Endothelial cell of umbilical vein (primary cell): ENCODE results near the gene ZNF507. TPM values are rescaled to one million over a fixed set of nuclear protein-coding genes. Genes with fewer than 3 reads are reported as not detected.

Source experiments
- BruUV-seq: library from RNA; stranded (reverse); fragments of 400-500 nt; replicated peaks from 2 replicates; lab custom pipeline; 2021; lab: Mats Ljungman, UMichigan
- CTCF ChIA-PET: fragments of 300-600, 350-600 bp; sonication (Branson Sonifier 250); formaldehyde crosslinking; loops from one replicate; lab custom pipeline; 2021; ENCODE audit warnings: antibody characterized with exemption, inconsistent platforms; lab: Charles Lee
- POLR2A ChIA-PET: fragments of 300-600, 350-600 bp; sonication (Branson Sonifier 250); formaldehyde crosslinking; loops from one replicate; lab custom pipeline; 2021; ENCODE audit warnings: antibody characterized with exemption, inconsistent platforms; lab: Charles Lee
- DNase-seq: peaks from one replicate; pipeline ENCODE4 v3.0.0-alpha.2; 2011; ENCODE audit warnings: low read depth, low spot score
- FAIRE-seq: peaks from 2 replicates; lab custom pipeline; 2011; peaks lifted over from hg19 to GRCh38; lab: Jason Lieb, UNC
- H2AFZ ChIP-seq: 2 replicates; pipeline ENCODE4 v1.6.0; 2012; ENCODE audit warnings: low read depth, low read length, control low read depth, inconsistent platforms
- H3K27ac ChIP-seq: 2 replicates; pipeline ENCODE4 v1.5.1; 2011; ENCODE audit warnings: low read depth, mild to moderate bottlenecking, control low read depth, low read length, moderate library complexity; ENCODE audit not compliant: insufficient read depth
- H3K27me3 ChIP-seq, 2 experiments: 2 replicates each; pipeline versions ENCODE4 v1.6.0 to v1.6.1; 2011; ENCODE audit warnings: low read length in 2 of 2, mixed read lengths in 1 of 2; ENCODE audit not compliant: control insufficient read depth in 2 of 2, insufficient read depth in 2 of 2
- H3K36me3 ChIP-seq, 2 experiments: 2 replicates in 1 of 2; 3 replicates in 1 of 2; pipeline ENCODE4 v1.5.1; 2011; ENCODE audit warnings: low read length in 2 of 2, mild to moderate bottlenecking in 1 of 2, moderate library complexity in 1 of 2; ENCODE audit not compliant: control insufficient read depth in 2 of 2, insufficient read depth in 2 of 2; ENCODE audit errors: extremely low read depth in 1 of 2
- H3K4me1 ChIP-seq: 3 replicates; pipeline ENCODE4 v1.5.1; 2011; ENCODE audit warnings: mild to moderate bottlenecking, low read length; ENCODE audit not compliant: control insufficient read depth, insufficient read depth; ENCODE audit errors: extremely low read depth
- H3K4me2 ChIP-seq: 2 replicates; pipeline ENCODE4 v1.6.1; 2011; ENCODE audit warnings: low read length, control low read depth, mixed read lengths; ENCODE audit not compliant: insufficient read depth
- H3K4me3 ChIP-seq, 3 experiments: fragments of 200-600 bp in 1 of 3; sonication (generic), shearing (Covaris generic) in 1 of 3; replicated peaks in 1 of 3; 2 replicates each; pipeline ENCODE4 v1.5.1; 2011 to 2016; ENCODE audit warnings: control low read depth in 3 of 3, low read length in 3 of 3, mild to moderate bottlenecking in 2 of 3, inconsistent platforms in 1 of 3, low read depth in 1 of 3, moderate library complexity in 1 of 3; ENCODE audit not compliant: insufficient read depth in 1 of 3
- H3K79me2 ChIP-seq: 2 replicates; pipeline ENCODE4 v1.6.0; 2012; ENCODE audit warnings: low read length, inconsistent platforms; ENCODE audit not compliant: control insufficient read depth, insufficient read depth
- H3K9ac ChIP-seq: replicated peaks from 2 replicates; pipeline ENCODE3; 2011; ENCODE audit warnings: low read length, control low read depth; ENCODE audit not compliant: insufficient read depth; ENCODE audit errors: extremely low read depth
- H3K9me1 ChIP-seq: replicated peaks from 3 replicates; pipeline ENCODE4 v1.6.0; 2011; ENCODE audit warnings: mild to moderate bottlenecking, low read length; ENCODE audit not compliant: control insufficient read depth, insufficient read depth; ENCODE audit errors: extremely low read depth
- H3K9me3 ChIP-seq: replicated peaks from 2 replicates; pipeline ENCODE4 v1.5.1; 2012; ENCODE audit warnings: low read length, inconsistent platforms; ENCODE audit not compliant: control insufficient read depth, insufficient read depth
- H4K20me1 ChIP-seq: replicated peaks from 2 replicates; pipeline ENCODE3; 2011; ENCODE audit warnings: mild to moderate bottlenecking, low read length; ENCODE audit not compliant: control insufficient read depth, insufficient read depth; ENCODE audit errors: extremely low read depth
- CTCF ChIP-seq, 2 donors: IDR thresholded peaks; 1 replicate in 1 of 2; 2 replicates in 1 of 2; pipeline ENCODE4 v1.5.1; 2011; ENCODE audit warnings: low read length in 2 of 2, mild to moderate bottlenecking in 2 of 2, moderate library complexity in 2 of 2, control low read depth in 1 of 2, inconsistent platforms in 1 of 2, low read depth in 1 of 2; ENCODE audit not compliant: insufficient read depth in 1 of 2; ENCODE audit errors: extremely low read depth in 1 of 2
- EZH2 ChIP-seq: IDR thresholded peaks from 2 replicates; pipeline ENCODE4 v1.6.1; 2012; ENCODE audit warnings: borderline replicate concordance, low read depth, mild to moderate bottlenecking, moderate library complexity, low read length, inconsistent platforms; ENCODE audit not compliant: severe bottlenecking
- FOS ChIP-seq: IDR thresholded peaks from 2 replicates; pipeline ENCODE4 v1.6.1; 2011; ENCODE audit warnings: mild to moderate bottlenecking, low read length, moderate library complexity, borderline replicate concordance; ENCODE audit not compliant: insufficient read depth
- GATA2 ChIP-seq: IDR thresholded peaks from 2 replicates; pipeline ENCODE4 v1.7.0; 2011; ENCODE audit warnings: low read depth, mild to moderate bottlenecking, moderate library complexity, mixed read lengths, low read length; ENCODE audit not compliant: insufficient read length, insufficient read depth
- JUN ChIP-seq: IDR thresholded peaks from 2 replicates; pipeline ENCODE4 v1.6.1; 2011; ENCODE audit warnings: borderline replicate concordance, low read depth; ENCODE audit not compliant: insufficient read length, insufficient read depth
- MAX ChIP-seq: IDR thresholded peaks from 2 replicates; pipeline ENCODE4 v1.6.1; 2011; ENCODE audit not compliant: insufficient read depth, insufficient read length
- MYC ChIP-seq: IDR thresholded peaks from one replicate; pipeline ENCODE4 v1.6.1; 2011; ENCODE audit warnings: mild to moderate bottlenecking, low read depth, low read length
- POLR2A ChIP-seq: IDR thresholded peaks from 2 replicates; pipeline ENCODE4 v1.6.1; 2012; ENCODE audit warnings: low read depth, mild to moderate bottlenecking, control low read depth, low read length
- POLR2AphosphoS5 ChIP-seq: IDR thresholded peaks from 2 replicates; pipeline ENCODE4 v1.6.1; 2012; ENCODE audit warnings: low read depth, mild to moderate bottlenecking, control low read depth, low read length, moderate library complexity; ENCODE audit not compliant: insufficient read depth
- dilution Hi-C: fragments of 300-500 bp; cut with MboI; formaldehyde crosslinking; loops from one replicate; pipeline ENCODE4 v1.15.0; 2019; ENCODE audit warnings: low sequenced_read_pairs; ENCODE audit not compliant: extremely low pct_ligation_motif_present
- intact Hi-C: fragments of 100-400 bp; cut with micrococcal nuclease; formaldehyde crosslinking; loops from one replicate; pipeline ENCODE4 v1.10.0; 2022
- polyA plus RNA-seq, 4 experiments: library from polyadenylated mRNA; depleted of rRNA in 3 of 4; stranded (reverse) in 3 of 4; unstranded in 1 of 4; fragments of >200 nt; gene quantifications; 2 replicates each; pipeline versions ENCODE4 v1.2.1 to v1.2.3, GENCODE V29; 2011 to 2012; ENCODE audit warnings: missing spikeins in 1 of 4
- total RNA-seq: library from RNA; stranded (reverse); gene quantifications from 2 replicates; pipeline ENCODE4 v1.2.3, GENCODE V29; 2021

ZNF507 gene
- total and polyA plus RNA-seq, 2 donors (not counting 3 experiments of a cell fraction or from before 2014, with no cell fraction given): 6.8 to 23.0 TPM

GRCh38 chr19:32296694-32297093 is 48.7 kb upstream of the ZNF507 start:
- intact Hi-C loops: no loop called here
- Histone ChIP-seq H3K4me2 (no peak overlapping the region), H3K4me1 (no peaks in the 10 kb centered on the region), H3K4me3 (no peak overlapping the region), H3K36me3 (no peaks in the 10 kb centered on the region), H2AFZ (no peak overlapping the region), H4K20me1 (no peaks in the 10 kb centered on the region), H3K27ac (no peak overlapping the region), H3K27me3 (no peaks in the 10 kb centered on the region), H3K9me1 (no peaks in the 10 kb centered on the region), H3K79me2 (no peaks in the 10 kb centered on the region), H3K9me3 (no peaks in the 10 kb centered on the region), H3K9ac (no peak overlapping the region)
- TF ChIP-seq CTCF (IDR thresholded peaks at IDR 0.05; ENCODE audit: extremely low read depth in 1 of 2, insufficient read depth in 1 of 2, low read depth in 1 of 2, low read length in 2 of 2): no peak
- TF ChIP-seq MYC: no peak
- no peak for TF ChIP-seq EZH2
- TF ChIP-seq FOS: no peak
- TF ChIP-seq POLR2AphosphoS5: no peak
- TF ChIP-seq POLR2A: no peak
- no peak for FAIRE-seq
- ChIA-PET POLR2A (no interaction called here), CTCF (interaction anchor here (1.1 kb wide), 1 partner anchor 19 kb away, joined by 3 read pairs; no protein-coding TSS in a partner anchor)
- dilution Hi-C loops: no loop called here
- DNase-seq: no peak
- BruUV-seq: no TSS peak

GRCh38 chr19:32302778-32303177 is 42.6 kb upstream of the ZNF507 start:
- Histone ChIP-seq H3K4me1 (no peaks in the 10 kb centered on the region), H3K4me2 (no peak overlapping the region), H3K27me3 (no peaks in the 10 kb centered on the region), H3K79me2 (no peaks in the 10 kb centered on the region), H4K20me1 (no peaks in the 10 kb centered on the region), H3K36me3 (no peaks in the 10 kb centered on the region), H2AFZ (no peak overlapping the region), H3K9me3 (no peaks in the 10 kb centered on the region), H3K9ac (no peak overlapping the region), H3K4me3 (no peak overlapping the region), H3K9me1 (no peaks in the 10 kb centered on the region), H3K27ac (no peak overlapping the region)
- no peak for DNase-seq
- POLR2A ChIA-PET: no interaction called here
- intact Hi-C loops (no loop called here), dilution Hi-C loops (no loop called here)
- no TSS peak for BruUV-seq
- FAIRE-seq: no peak
- CTCF ChIA-PET: no interaction called here
- TF ChIP-seq CTCF (IDR thresholded peaks at IDR 0.05; ENCODE audit: extremely low read depth in 1 of 2, insufficient read depth in 1 of 2, low read depth in 1 of 2, low read length in 2 of 2) (no peak), JUN (no peak), POLR2A (no peak), MAX (no peak), FOS (no peak), GATA2 (no peak), MYC (no peak), POLR2AphosphoS5 (no peak), EZH2 (no peak)
